GM13977 (cell line): ENCODE data around the gene UBD.

Experiments used
- DNase-seq: peaks from one replicate; pipeline ENCODE4 v3.0.0; 2012; ENCODE audit warnings: low spot score
- CTCF ChIP-seq: IDR thresholded peaks from 2 replicates; pipeline ENCODE4 v1.5.1; 2012; ENCODE audit warnings: mild to moderate bottlenecking, control low read depth; ENCODE audit not compliant: insufficient read depth; ENCODE audit errors: extremely low read depth, missing control alignments
- in situ Hi-C: fragments of 300-500 bp; cut with MboI; formaldehyde crosslinking; loops from one replicate; pipeline ENCODE4 v1.12.0; 2022; ENCODE audit warnings: low sequenced_read_pairs, low pct_unique_long_range_greater_than_20kb, mixed read lengths, inconsistent platforms; ENCODE audit not compliant: unreplicated experiment

The UBD gene

GRCh38 chr6:29530671-29531310 is 28.7 kb downstream of the UBD start:
- in situ Hi-C loops = no loop called here
- DNase-seq = no peak
- TF ChIP-seq CTCF = no peak

- TF ChIP-seq CTCF = no peak
- no peak for DNase-seq
- in situ Hi-C loops = no loop called here
Observed at GRCh38 chr6:29529956-29530355, 29.6 kb downstream of the UBD start.

GRCh38 chr6:29528988-29529560 is 30.5 kb downstream of the UBD start:
- no peak for DNase-seq
- no peak for TF ChIP-seq CTCF
- in situ Hi-C loops = no loop called here

GRCh38 chr6:29528300-29528931 is 31.1 kb downstream of the UBD start:
- TF ChIP-seq CTCF = no peak
- in situ Hi-C loops = no loop called here
- no peak for DNase-seq

- in situ Hi-C loops = no loop called here
- DNase-seq = no peak
- no peak for TF ChIP-seq CTCF
Observed at GRCh38 chr6:29527564-29527963, 32.0 kb downstream of the UBD start.

- DNase-seq = no peak
- no peak for TF ChIP-seq CTCF
- in situ Hi-C loops = no loop called here
Observed at GRCh38 chr6:29527126-29527525, 32.4 kb downstream of the UBD start.

- TF ChIP-seq CTCF = no peak
- DNase-seq = no peak
- in situ Hi-C loops = no loop called here
Observed at GRCh38 chr6:29525311-29525639, 34.3 kb downstream of the UBD start.
